WTC11 (cell line): ENCODE measurements around the gene NTNG2. TPM values are rescaled to one million over a fixed set of nuclear protein-coding genes. Genes with fewer than 3 reads are reported as not detected.

Experiments used
- ATAC-seq: fragments of 200-7000 bp; cut with Tn5 transposase; 2 replicates; pipeline ENCODE4 v1.10.0; 2021; ENCODE audit warnings: mild to moderate bottlenecking, moderate library complexity
- CTCF ChIA-PET: fragments of 300-600 bp; sonication (Branson Sonifier 250); formaldehyde crosslinking; loops from one replicate; lab custom pipeline; 2021; ENCODE audit warnings: antibody characterized with exemption; lab: Charles Lee
- POLR2A ChIA-PET: fragments of 350-600 bp; sonication (Branson Sonifier 250); formaldehyde crosslinking; loops from one replicate; lab custom pipeline; 2021; ENCODE audit warnings: antibody characterized with exemption; lab: Charles Lee
- DNase-seq: peaks from one replicate; pipeline ENCODE4 v3.0.0; 2021; ENCODE audit warnings: low spot score
- H3K27ac Mint-ChIP-seq: 2 replicates; pipeline ENCODE4 v1.8.0; 2021; ENCODE audit warnings: mixed read lengths
- H3K27me3 Mint-ChIP-seq: 2 replicates; pipeline ENCODE4 v1.8.0; 2021; ENCODE audit warnings: low read depth, mild to moderate bottlenecking, moderate library complexity, mixed read lengths
- H3K36me3 Mint-ChIP-seq: 2 replicates; pipeline ENCODE4 v1.8.0; 2021; ENCODE audit warnings: mixed read lengths
- H3K4me1 Mint-ChIP-seq: 2 replicates; pipeline ENCODE4 v1.8.0; 2022; ENCODE audit warnings: mixed read lengths
- H3K4me3 Mint-ChIP-seq: 2 replicates; pipeline ENCODE4 v1.8.0; 2021; ENCODE audit warnings: mild to moderate bottlenecking, moderate library complexity, mixed read lengths
- H3K9me3 Mint-ChIP-seq: 2 replicates; pipeline ENCODE4 v1.8.0; 2021; ENCODE audit warnings: mixed read lengths
- FOXK1 ChIP-seq: sonication (generic); formaldehyde crosslinking; IDR thresholded peaks from 2 replicates; pipeline ENCODE4 v1.8.0; 2022; ENCODE audit warnings: mild to moderate bottlenecking, moderate library complexity, missing genetic modification reagents
- FOXP1 ChIP-seq: sonication (generic); formaldehyde crosslinking; IDR thresholded peaks from 2 replicates; pipeline ENCODE4 v1.8.0; 2022; ENCODE audit warnings: missing genetic modification reagents, mild to moderate bottlenecking, moderate library complexity, borderline replicate concordance
- HMGA2 ChIP-seq: fragments of 250-450 bp; sonication (Bioruptor Pico); IDR thresholded peaks from 2 replicates; pipeline ENCODE4 v1.4.0; 2021; ENCODE audit warnings: mild to moderate bottlenecking, moderate library complexity
- JAZF1 ChIP-seq: fragments of 250-450 bp; sonication (Bioruptor Pico); IDR thresholded peaks from 2 replicates; pipeline ENCODE4 v1.9.0; 2021; ENCODE audit warnings: moderate library complexity, mild to moderate bottlenecking, inconsistent platforms
- NFATC4 ChIP-seq: fragments of 250-450 bp; sonication (Bioruptor Pico); IDR thresholded peaks from 2 replicates; pipeline ENCODE4 v1.9.0; 2021; ENCODE audit warnings: mild to moderate bottlenecking
- NFYB ChIP-seq: sonication (generic); formaldehyde crosslinking; conservative IDR thresholded peaks from 2 replicates; pipeline ENCODE4 v1.8.0; 2022; ENCODE audit warnings: low read depth, missing genetic modification reagents
- NR1H2 ChIP-seq: sonication (generic); formaldehyde crosslinking; IDR thresholded peaks from 2 replicates; pipeline ENCODE4 v1.9.0; 2021; ENCODE audit warnings: mild to moderate bottlenecking, moderate library complexity, missing genetic modification reagents
- RELA ChIP-seq: sonication (generic); formaldehyde crosslinking; IDR thresholded peaks from 2 replicates; pipeline ENCODE4 v1.8.1; 2022; ENCODE audit warnings: missing genetic modification reagents, mild to moderate bottlenecking, borderline replicate concordance
- ZBTB21 ChIP-seq: sonication (generic); formaldehyde crosslinking; IDR thresholded peaks from 2 replicates; pipeline ENCODE4 v1.8.1; 2023; ENCODE audit warnings: mild to moderate bottlenecking, missing genetic modification reagents, borderline replicate concordance
- ZNF219 ChIP-seq: sonication (generic); formaldehyde crosslinking; IDR thresholded peaks from 2 replicates; pipeline ENCODE4 v1.8.0; 2023; ENCODE audit warnings: missing genetic modification reagents, mild to moderate bottlenecking, borderline replicate concordance
- ZNF416 ChIP-seq: fragments of 250-450 bp; sonication (Bioruptor Pico); IDR thresholded peaks from 2 replicates; pipeline ENCODE4 v1.9.0; 2021; ENCODE audit warnings: mild to moderate bottlenecking, inconsistent platforms
- ZNF671 ChIP-seq: fragments of 250-450 bp; sonication (Bioruptor Pico); IDR thresholded peaks from 2 replicates; pipeline ENCODE4 v1.8.0; 2021; ENCODE audit warnings: mild to moderate bottlenecking
- total RNA-seq: library from RNA; stranded (reverse); gene quantifications from 3 replicates; pipeline ENCODE4 v1.2.3, GENCODE V29; 2021
- TF ChIP-seq, protein P1 (sequence below): sonication (generic); formaldehyde crosslinking; IDR thresholded peaks from 2 replicates; pipeline ENCODE4 v1.8.1; 2023; ENCODE audit warnings: mild to moderate bottlenecking, missing genetic modification reagents, borderline replicate concordance
- TF ChIP-seq, protein P2 (sequence below): sonication (generic); formaldehyde crosslinking; IDR thresholded peaks from 2 replicates; pipeline ENCODE4 v1.8.0; 2023; ENCODE audit warnings: missing genetic modification reagents, mild to moderate bottlenecking, borderline replicate concordance
- TF ChIP-seq, protein P3 (sequence below): sonication (generic); formaldehyde crosslinking; IDR thresholded peaks from 2 replicates; pipeline ENCODE4 v1.8.1; 2022; ENCODE audit warnings: mild to moderate bottlenecking, missing genetic modification reagents, moderate library complexity, borderline replicate concordance
- TF ChIP-seq, protein P4 (sequence below): sonication (generic); formaldehyde crosslinking; IDR thresholded peaks from 2 replicates; pipeline ENCODE4 v1.8.1; 2022; ENCODE audit warnings: low read depth, missing genetic modification reagents, borderline replicate concordance
- TF ChIP-seq, protein P5 (sequence below): sonication (generic); formaldehyde crosslinking; conservative IDR thresholded peaks from 2 replicates; pipeline ENCODE4 v1.8.1; 2022; ENCODE audit warnings: mild to moderate bottlenecking, missing genetic modification reagents
- TF ChIP-seq, protein P6 (sequence below): sonication (generic); formaldehyde crosslinking; IDR thresholded peaks from 2 replicates; pipeline ENCODE4 v1.8.1; 2022; ENCODE audit warnings: low read depth, mild to moderate bottlenecking, moderate library complexity, missing genetic modification reagents, borderline replicate concordance

The NTNG2 gene
- total RNA-seq, 1 experiment from 2014 or later = 3.1 TPM

DNA sequence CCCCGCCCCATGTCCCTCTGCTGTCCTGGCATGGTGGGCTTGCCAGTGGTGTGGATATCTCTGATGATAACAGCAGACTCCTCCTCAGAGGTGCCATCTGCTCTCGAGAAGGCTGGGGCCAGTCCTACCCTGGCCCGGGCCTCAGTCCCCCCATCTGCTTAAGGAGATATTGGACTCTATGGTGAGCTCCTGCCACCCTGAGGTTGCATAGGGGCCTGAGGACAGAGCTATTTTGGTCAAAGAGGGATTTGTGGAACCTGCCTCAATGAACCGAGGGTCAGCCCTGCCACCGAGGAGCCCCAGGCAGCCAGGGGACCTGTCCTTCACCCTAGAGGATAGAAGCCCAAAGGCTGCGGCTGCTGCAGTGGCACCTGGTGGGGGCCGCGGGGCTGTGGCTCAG is 32.6 kb downstream of the NTNG2 start:
- H3K4me1 Mint-ChIP-seq = no peaks in the 10 kb centered on the region
- H3K4me3 Mint-ChIP-seq = no peak overlapping the region
- peaks cover 7% of the 10 kb centered on the region for H3K36me3 Mint-ChIP-seq
- ChIA-PET CTCF (interaction anchor here (0.6 to 1.5 kb wide), 3 partner anchors 12 to 42 kb away, joined by 3 to 6 read pairs (median 4); no protein-coding TSS in a partner anchor), POLR2A (no interaction called here)
- no peaks in the 10 kb centered on the region for H3K27me3 Mint-ChIP-seq
- ATAC-seq = no peak
- DNase-seq = no peak
- H3K9me3 Mint-ChIP-seq = peaks cover 8% of the 10 kb centered on the region
- TF ChIP-seq, protein P1, sequence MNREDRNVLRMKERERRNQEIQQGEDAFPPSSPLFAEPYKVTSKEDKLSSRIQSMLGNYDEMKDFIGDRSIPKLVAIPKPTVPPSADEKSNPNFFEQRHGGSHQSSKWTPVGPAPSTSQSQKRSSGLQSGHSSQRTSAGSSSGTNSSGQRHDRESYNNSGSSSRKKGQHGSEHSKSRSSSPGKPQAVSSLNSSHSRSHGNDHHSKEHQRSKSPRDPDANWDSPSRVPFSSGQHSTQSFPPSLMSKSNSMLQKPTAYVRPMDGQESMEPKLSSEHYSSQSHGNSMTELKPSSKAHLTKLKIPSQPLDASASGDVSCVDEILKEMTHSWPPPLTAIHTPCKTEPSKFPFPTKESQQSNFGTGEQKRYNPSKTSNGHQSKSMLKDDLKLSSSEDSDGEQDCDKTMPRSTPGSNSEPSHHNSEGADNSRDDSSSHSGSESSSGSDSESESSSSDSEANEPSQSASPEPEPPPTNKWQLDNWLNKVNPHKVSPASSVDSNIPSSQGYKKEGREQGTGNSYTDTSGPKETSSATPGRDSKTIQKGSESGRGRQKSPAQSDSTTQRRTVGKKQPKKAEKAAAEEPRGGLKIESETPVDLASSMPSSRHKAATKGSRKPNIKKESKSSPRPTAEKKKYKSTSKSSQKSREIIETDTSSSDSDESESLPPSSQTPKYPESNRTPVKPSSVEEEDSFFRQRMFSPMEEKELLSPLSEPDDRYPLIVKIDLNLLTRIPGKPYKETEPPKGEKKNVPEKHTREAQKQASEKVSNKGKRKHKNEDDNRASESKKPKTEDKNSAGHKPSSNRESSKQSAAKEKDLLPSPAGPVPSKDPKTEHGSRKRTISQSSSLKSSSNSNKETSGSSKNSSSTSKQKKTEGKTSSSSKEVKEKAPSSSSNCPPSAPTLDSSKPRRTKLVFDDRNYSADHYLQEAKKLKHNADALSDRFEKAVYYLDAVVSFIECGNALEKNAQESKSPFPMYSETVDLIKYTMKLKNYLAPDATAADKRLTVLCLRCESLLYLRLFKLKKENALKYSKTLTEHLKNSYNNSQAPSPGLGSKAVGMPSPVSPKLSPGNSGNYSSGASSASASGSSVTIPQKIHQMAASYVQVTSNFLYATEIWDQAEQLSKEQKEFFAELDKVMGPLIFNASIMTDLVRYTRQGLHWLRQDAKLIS (CRISPR knock-in tag) = no peak
- no peak for TF ChIP-seq HMGA2 (CRISPR knock-in tag)
- TF ChIP-seq, protein P2, sequence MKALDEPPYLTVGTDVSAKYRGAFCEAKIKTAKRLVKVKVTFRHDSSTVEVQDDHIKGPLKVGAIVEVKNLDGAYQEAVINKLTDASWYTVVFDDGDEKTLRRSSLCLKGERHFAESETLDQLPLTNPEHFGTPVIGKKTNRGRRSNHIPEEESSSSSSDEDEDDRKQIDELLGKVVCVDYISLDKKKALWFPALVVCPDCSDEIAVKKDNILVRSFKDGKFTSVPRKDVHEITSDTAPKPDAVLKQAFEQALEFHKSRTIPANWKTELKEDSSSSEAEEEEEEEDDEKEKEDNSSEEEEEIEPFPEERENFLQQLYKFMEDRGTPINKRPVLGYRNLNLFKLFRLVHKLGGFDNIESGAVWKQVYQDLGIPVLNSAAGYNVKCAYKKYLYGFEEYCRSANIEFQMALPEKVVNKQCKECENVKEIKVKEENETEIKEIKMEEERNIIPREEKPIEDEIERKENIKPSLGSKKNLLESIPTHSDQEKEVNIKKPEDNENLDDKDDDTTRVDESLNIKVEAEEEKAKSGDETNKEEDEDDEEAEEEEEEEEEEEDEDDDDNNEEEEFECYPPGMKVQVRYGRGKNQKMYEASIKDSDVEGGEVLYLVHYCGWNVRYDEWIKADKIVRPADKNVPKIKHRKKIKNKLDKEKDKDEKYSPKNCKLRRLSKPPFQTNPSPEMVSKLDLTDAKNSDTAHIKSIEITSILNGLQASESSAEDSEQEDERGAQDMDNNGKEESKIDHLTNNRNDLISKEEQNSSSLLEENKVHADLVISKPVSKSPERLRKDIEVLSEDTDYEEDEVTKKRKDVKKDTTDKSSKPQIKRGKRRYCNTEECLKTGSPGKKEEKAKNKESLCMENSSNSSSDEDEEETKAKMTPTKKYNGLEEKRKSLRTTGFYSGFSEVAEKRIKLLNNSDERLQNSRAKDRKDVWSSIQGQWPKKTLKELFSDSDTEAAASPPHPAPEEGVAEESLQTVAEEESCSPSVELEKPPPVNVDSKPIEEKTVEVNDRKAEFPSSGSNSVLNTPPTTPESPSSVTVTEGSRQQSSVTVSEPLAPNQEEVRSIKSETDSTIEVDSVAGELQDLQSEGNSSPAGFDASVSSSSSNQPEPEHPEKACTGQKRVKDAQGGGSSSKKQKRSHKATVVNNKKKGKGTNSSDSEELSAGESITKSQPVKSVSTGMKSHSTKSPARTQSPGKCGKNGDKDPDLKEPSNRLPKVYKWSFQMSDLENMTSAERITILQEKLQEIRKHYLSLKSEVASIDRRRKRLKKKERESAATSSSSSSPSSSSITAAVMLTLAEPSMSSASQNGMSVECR (CRISPR knock-in tag) = no peak
- no peak for TF ChIP-seq ZNF219 (CRISPR knock-in tag)
- TF ChIP-seq, protein P3, sequence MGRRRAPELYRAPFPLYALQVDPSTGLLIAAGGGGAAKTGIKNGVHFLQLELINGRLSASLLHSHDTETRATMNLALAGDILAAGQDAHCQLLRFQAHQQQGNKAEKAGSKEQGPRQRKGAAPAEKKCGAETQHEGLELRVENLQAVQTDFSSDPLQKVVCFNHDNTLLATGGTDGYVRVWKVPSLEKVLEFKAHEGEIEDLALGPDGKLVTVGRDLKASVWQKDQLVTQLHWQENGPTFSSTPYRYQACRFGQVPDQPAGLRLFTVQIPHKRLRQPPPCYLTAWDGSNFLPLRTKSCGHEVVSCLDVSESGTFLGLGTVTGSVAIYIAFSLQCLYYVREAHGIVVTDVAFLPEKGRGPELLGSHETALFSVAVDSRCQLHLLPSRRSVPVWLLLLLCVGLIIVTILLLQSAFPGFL (CRISPR knock-in tag) = no peak
- no peak for TF ChIP-seq RELA (CRISPR knock-in tag)
- TF ChIP-seq FOXK1 (CRISPR knock-in tag) = no peak
- TF ChIP-seq ZNF671 (CRISPR knock-in tag) = no peak
- no peak for TF ChIP-seq ZNF416 (CRISPR knock-in tag)
- no peak for TF ChIP-seq NFATC4 (CRISPR knock-in tag)
- TF ChIP-seq, protein P4, sequence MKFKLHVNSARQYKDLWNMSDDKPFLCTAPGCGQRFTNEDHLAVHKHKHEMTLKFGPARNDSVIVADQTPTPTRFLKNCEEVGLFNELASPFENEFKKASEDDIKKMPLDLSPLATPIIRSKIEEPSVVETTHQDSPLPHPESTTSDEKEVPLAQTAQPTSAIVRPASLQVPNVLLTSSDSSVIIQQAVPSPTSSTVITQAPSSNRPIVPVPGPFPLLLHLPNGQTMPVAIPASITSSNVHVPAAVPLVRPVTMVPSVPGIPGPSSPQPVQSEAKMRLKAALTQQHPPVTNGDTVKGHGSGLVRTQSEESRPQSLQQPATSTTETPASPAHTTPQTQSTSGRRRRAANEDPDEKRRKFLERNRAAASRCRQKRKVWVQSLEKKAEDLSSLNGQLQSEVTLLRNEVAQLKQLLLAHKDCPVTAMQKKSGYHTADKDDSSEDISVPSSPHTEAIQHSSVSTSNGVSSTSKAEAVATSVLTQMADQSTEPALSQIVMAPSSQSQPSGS = no peak
- TF ChIP-seq, protein P5, sequence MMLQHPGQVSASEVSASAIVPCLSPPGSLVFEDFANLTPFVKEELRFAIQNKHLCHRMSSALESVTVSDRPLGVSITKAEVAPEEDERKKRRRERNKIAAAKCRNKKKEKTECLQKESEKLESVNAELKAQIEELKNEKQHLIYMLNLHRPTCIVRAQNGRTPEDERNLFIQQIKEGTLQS (CRISPR knock-in tag) = no peak
- TF ChIP-seq ZBTB21 (CRISPR knock-in tag) = no peak
- TF ChIP-seq, protein P6, sequence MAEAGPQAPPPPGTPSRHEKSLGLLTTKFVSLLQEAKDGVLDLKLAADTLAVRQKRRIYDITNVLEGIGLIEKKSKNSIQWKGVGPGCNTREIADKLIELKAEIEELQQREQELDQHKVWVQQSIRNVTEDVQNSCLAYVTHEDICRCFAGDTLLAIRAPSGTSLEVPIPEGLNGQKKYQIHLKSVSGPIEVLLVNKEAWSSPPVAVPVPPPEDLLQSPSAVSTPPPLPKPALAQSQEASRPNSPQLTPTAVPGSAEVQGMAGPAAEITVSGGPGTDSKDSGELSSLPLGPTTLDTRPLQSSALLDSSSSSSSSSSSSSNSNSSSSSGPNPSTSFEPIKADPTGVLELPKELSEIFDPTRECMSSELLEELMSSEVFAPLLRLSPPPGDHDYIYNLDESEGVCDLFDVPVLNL (CRISPR knock-in tag) = no peak
- TF ChIP-seq NR1H2 (CRISPR knock-in tag) = no peak
- TF ChIP-seq FOXP1 (CRISPR knock-in tag) = no peak
- TF ChIP-seq NFYB (CRISPR knock-in tag) = no peak
- TF ChIP-seq JAZF1 (CRISPR knock-in tag) = no peak
- no peak overlapping the region for H3K27ac Mint-ChIP-seq
